GM19193 (cell line): ENCODE measurements around the gene PIM2.

Experiments used
- POLR2A ChIP-seq: IDR thresholded peaks from 4 replicates; pipeline ENCODE4 v1.6.1; 2011; ENCODE audit not compliant: insufficient read depth, insufficient read length; ENCODE audit errors: extremely low read depth

Gene PIM2

GRCh38 chrX:48918643-48919340, at the start of gene PIM2:
PIM2 (minus strand) TSS chrX:48919024; CDS start chrX:48918834, 190 bp downstream.
- peak; percentile 98 for TF ChIP-seq POLR2A

- no peak for TF ChIP-seq POLR2A
Observed at GRCh38 chrX:48968377-48968776, 49.6 kb upstream of the PIM2 start.

- TF ChIP-seq POLR2A = no peak
Observed at GRCh38 chrX:48966796-48967579, 48.2 kb upstream of the PIM2 start.

DNA sequence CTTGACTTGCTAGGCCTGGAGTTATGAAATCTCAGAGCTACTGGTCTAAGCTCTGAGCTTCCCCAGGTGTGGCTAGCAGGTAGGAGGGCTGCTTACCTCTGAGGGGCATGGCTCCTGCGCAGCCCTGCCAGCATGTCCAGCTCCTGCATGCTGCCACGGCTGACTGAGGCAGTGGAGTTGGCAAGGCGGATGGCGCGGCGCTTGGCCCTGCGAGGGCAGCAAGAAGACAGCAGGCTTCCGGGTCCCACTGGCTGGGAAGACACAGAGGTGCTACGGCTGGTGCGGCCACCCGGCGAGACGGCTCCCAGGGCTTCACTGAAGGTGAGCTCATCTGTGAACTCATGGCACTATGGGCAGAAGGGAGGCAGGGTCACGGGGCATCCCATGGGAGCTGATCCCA, 47.1 kb upstream of the PIM2 start:
- no peak for TF ChIP-seq POLR2A

DNA sequence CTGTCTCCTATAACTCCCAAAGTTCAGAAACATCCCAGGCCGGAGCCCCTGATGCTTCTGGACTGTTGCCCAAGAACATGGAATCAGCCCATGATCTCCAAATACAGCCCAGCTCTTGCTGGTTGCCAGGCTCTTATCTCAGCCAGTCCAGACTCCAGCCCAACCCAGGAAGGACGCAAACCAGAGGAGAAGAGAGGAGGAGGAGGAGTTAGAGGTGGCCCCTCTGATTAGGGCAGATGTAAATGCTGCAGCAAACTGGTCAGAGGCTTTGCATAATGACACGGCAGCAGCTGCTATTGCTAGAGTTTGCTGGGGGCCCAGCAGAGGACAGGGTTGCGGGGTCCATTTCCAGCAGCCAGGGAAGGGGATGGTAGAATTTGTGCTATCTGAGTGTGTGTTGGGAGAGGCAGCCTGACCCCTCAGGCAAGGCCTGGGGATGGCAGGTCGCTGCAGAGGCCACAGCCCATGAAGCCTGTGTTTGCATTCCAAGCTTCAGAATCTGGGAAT, 42.8 kb upstream of the PIM2 start:
- TF ChIP-seq POLR2A = no peak

DNA sequence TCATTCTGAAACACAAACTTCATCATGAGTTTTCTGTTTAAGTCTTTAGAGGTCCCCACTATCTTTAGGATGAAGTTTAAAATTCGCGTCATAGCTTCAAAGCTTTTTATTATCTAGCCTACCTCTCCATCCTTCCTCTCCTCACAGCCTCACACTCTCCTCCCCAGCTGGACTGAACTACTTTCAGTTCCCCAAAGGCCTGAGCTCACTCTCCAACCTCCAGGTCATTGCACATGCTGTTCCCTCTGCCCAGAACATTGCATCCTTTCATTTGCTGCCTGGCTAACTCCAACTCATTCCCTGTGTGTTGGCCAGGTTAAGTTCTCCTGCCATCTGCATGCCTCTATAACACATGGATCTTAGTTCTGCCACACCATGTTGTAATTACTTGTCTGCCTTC, 41.5 kb upstream of the PIM2 start:
- TF ChIP-seq POLR2A = no peak

DNA sequence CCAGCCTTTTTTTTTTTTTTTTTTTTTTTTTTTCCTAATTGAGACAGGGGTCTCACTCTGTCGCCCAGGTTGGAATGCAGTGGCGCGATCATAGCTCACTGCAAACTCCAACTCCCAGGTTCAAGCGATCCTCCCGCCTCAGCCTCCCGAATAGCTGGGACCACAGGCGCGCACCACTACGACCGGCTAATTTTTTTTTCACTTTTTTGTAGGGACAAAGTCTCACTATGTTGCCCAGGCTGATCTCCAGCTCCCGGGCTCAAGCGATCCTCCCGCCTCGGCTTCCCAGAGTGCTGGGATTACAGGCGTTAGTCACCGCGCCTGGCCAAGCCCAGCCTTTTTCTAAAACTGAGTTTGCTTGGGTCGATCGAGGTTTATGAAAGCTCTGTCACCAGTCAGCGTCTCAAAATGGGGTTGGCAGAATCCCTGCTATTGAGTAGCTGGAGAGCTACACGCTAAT, 39.8 kb upstream of the PIM2 start:
- TF ChIP-seq POLR2A = no peak

- peak; percentile 63 for TF ChIP-seq POLR2A
Observed at GRCh38 chrX:48957827-48958634, 39.2 kb upstream of the PIM2 start.

DNA sequence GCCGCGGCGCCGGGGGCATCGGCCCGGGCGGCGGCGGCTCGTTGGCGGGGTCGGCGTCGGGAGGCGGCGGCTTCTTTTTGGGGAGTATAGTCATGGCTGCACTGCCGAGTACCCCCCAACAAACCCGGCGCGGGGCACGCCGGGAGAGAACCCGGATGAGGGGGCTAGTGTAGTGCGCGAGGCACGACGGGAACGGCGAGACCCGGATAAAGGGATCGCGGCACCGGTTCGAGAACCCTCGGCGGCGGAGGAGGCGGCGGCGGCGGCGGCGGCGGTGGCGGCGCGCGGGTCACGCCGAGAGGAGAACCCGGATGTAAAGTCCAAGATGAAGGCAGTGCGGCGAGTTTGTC, 38.6 kb upstream of the PIM2 start, which contains the start of gene OTUD5:
Gene OTUD5 (minus strand): TSS at position 131 of the 350 bp plus-strand sequence. CDS start 37 bp downstream, at position 94.
- TF ChIP-seq POLR2A = peak; percentile 4

- peak; percentile 33 for TF ChIP-seq POLR2A
Observed at GRCh38 chrX:48956728-48957414, 38.0 kb upstream of the PIM2 start.

GRCh38 chrX:48948589-48948988, 29.8 kb upstream of the PIM2 start:
- no peak for TF ChIP-seq POLR2A

DNA sequence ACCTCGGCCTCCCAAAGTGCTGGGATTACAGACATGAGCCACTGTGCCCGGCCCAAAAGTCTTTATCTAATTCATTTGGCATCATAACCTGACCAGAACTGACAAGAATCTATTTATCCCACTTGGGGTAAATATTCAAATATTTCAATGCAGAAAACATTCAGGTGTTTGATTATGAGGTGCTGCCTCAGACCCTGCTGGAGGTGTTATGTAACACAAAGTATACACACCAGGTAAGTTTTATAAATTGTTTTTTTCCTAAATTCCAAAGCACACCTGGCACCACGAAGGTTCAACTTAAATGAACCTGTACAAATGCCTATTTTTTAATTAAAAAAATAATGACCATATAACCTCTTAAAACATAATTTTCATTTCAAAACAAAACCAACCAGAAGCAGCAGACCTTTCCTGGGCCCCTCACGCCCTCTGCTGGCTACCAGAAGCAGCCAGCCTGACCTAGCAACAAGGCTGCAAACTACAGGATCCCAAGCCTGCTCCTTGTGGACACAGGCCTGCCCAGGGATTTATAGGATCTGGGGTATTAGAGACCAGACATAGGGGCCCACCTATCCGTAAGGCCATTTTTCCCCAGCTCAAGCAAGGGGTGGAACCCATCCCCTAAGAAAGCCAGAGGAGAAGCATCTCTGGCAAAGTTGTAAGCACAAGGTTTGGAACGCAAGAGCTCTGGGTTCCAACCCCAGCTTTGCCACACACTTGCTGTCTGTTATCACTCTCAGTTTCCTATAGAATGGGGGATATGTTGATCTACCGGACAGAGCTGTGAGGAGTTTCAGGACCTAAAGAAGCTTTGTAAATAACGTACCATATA, 26.9 kb upstream of the PIM2 start:
- no peak for TF ChIP-seq POLR2A

DNA sequence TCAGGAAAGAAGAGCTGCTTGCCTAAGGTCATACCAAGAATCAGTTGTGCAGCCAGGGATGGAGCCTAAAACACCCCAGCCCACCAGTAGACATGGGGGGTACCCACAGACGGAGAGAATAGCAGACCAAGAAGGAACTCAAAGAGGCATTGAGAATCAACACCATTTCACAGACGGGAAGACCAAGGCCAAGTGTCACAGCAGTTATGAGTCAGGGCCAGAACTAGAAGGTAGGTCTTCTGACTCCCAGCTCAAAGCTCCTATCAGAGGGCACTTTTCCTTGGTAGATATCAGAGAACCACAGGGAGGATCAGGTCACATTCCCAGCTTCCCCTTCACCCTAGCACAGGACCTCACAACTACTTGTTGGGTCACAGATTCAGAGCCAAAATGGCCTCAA, 24.1 kb upstream of the PIM2 start:
- no peak for TF ChIP-seq POLR2A
